Gastrocnemius medialis (tissue), 4 donors: ENCODE data around the gene LY6G5C.

Experiments
- POLR2A ChIP-seq, 2 donors: fragments of 450-650 bp; IDR thresholded peaks; one replicate each; pipeline ENCODE4 v1.6.1; 2017; ENCODE audit warnings: antibody characterized with exemption in 2 of 2, mild to moderate bottlenecking in 2 of 2, moderate library complexity in 2 of 2
- TF ChIP-seq, protein P1 (sequence below), 5 experiments: fragments of 450-650 bp in 3 of 5; fragments of 200-600 bp in 2 of 5; sonication (generic) in 2 of 5; IDR thresholded peaks in 4 of 5; conservative IDR thresholded peaks in 1 of 5; 1 replicate in 4 of 5; 2 replicates in 1 of 5; pipeline ENCODE4 v1.5.1; 2016 to 2019; ENCODE audit warnings: antibody characterized with exemption in 5 of 5, mild to moderate bottlenecking in 3 of 5, moderate library complexity in 3 of 5

DNA sequence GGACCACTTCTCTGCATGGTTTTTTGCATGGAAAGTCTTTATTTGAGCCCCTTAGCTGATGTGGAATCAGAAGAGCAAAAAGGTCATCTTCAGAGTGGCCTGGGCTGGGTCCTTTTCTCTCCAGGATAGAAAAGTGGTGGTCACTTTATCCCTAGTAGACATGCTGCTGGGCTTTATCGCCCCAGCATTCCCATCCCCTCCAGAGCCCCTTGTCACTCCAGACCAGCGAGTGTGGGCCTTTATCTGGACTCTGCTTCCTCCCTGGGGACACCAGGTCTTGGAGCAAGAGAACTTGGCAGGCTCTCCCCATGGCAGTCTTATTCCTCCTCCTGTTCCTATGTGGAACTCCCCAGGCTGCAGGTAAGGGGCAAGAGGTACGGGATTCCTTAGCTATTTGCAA lies 25.7 kb upstream of the LY6G5C start, which contains the start of gene LY6G6F:
- TF ChIP-seq POLR2A (IDR thresholded peaks at IDR 0.05): no peak
- TF ChIP-seq, protein P1, sequence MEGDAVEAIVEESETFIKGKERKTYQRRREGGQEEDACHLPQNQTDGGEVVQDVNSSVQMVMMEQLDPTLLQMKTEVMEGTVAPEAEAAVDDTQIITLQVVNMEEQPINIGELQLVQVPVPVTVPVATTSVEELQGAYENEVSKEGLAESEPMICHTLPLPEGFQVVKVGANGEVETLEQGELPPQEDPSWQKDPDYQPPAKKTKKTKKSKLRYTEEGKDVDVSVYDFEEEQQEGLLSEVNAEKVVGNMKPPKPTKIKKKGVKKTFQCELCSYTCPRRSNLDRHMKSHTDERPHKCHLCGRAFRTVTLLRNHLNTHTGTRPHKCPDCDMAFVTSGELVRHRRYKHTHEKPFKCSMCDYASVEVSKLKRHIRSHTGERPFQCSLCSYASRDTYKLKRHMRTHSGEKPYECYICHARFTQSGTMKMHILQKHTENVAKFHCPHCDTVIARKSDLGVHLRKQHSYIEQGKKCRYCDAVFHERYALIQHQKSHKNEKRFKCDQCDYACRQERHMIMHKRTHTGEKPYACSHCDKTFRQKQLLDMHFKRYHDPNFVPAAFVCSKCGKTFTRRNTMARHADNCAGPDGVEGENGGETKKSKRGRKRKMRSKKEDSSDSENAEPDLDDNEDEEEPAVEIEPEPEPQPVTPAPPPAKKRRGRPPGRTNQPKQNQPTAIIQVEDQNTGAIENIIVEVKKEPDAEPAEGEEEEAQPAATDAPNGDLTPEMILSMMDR (IDR thresholded peaks at IDR 0.05 in 4 of 5, conservative IDR thresholded peaks at IDR 0.05 in 1 of 5): no peak
